ENCODE results near the gene SIL1.

SIL1 gene

GRCh38 chr5:138936968-138937345 lies 261.2 kb downstream of the SIL1 start:
- Histone ChIP-seq H3K4me3 (ENCODE audit: low read depth in 1 of 2, low read length in 1 of 2) (no peak overlapping the region), H3K36me3 (peaks cover 37% of the 10 kb centered on the region), H3K9me3 (no peaks in the 10 kb centered on the region), H3K27me3 (no peaks in the 10 kb centered on the region), H3K4me1 (ENCODE audit: control insufficient read depth in 1 of 2, insufficient read depth in 1 of 2, low read depth in 1 of 2, low read length in 1 of 2) (no peaks in the 10 kb centered on the region), H3K27ac (no peak overlapping the region)
- TF ChIP-seq, protein P1, sequence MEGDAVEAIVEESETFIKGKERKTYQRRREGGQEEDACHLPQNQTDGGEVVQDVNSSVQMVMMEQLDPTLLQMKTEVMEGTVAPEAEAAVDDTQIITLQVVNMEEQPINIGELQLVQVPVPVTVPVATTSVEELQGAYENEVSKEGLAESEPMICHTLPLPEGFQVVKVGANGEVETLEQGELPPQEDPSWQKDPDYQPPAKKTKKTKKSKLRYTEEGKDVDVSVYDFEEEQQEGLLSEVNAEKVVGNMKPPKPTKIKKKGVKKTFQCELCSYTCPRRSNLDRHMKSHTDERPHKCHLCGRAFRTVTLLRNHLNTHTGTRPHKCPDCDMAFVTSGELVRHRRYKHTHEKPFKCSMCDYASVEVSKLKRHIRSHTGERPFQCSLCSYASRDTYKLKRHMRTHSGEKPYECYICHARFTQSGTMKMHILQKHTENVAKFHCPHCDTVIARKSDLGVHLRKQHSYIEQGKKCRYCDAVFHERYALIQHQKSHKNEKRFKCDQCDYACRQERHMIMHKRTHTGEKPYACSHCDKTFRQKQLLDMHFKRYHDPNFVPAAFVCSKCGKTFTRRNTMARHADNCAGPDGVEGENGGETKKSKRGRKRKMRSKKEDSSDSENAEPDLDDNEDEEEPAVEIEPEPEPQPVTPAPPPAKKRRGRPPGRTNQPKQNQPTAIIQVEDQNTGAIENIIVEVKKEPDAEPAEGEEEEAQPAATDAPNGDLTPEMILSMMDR (IDR thresholded peaks at IDR 0.05): no peak

DNA sequence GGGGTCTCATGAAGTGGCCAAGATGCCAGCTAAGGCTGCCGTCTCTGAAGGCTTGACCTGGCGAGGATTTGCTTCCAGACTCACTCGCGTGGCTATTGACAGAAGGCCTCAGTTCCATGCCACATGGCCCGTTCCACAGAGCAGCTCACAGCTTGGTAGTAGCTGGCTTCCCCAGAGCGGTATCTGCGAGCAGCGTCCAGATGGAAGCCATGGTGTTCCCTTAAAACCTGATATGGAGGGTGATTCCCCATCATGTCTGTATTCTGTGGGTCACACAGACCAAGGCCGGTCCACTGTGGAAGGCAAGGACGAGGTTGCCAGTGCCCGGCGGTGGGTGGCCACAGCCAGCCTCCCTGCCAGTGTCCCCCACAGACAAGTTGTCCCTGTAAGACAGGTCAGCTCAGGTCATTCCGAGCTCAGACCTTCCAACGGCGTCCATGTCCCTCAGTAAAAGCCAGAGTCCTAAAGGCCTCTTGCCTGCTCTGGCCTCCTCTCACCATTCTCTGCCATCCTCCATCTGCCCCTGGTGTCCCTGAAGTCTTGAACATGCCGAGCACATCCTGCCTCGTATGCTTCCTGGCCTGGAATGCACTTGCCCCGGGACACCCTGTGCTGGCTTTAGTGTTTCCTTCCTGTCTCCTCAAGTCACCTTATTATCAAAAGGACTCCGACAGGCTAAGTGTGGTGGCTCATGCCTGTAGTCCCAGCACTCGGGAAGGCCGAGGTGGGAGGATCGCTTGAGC lies 261.8 kb downstream of the SIL1 start:
- Histone ChIP-seq H3K4me3 (ENCODE audit: low read depth in 1 of 2, low read length in 1 of 2) (no peak overlapping the region), H3K9me3 (no peaks in the 10 kb centered on the region), H3K27ac (no peak overlapping the region), H3K4me1 (ENCODE audit: control insufficient read depth in 1 of 2, insufficient read depth in 1 of 2, low read depth in 1 of 2, low read length in 1 of 2) (no peaks in the 10 kb centered on the region), H3K36me3 (peaks cover 42% of the 10 kb centered on the region), H3K27me3 (no peaks in the 10 kb centered on the region)
- TF ChIP-seq, protein P1 (IDR thresholded peaks at IDR 0.05): no peak

DNA sequence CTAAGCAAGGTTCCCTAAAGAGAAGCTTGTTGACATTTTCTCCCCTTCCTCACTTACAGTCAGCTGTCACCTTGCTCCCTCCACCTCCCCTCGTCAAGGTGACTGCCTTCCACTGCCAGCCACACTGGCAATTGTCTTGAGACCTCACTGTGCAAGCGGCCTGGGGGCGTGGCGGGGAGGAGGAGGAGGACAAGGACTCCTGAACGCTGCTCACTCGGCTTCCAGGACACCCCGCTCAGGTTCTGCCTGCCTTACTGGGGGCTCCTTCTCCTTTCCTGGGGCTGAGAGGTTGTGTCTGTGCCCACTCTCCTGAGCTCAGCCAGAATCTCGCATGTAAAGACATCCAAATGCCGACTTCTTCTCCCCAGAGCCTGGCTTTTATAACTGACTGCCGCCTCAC lies 262.7 kb downstream of the SIL1 start:
- TF ChIP-seq, protein P1 (IDR thresholded peaks at IDR 0.05): no peak
- no peak overlapping the region for H3K27ac ChIP-seq

DNA sequence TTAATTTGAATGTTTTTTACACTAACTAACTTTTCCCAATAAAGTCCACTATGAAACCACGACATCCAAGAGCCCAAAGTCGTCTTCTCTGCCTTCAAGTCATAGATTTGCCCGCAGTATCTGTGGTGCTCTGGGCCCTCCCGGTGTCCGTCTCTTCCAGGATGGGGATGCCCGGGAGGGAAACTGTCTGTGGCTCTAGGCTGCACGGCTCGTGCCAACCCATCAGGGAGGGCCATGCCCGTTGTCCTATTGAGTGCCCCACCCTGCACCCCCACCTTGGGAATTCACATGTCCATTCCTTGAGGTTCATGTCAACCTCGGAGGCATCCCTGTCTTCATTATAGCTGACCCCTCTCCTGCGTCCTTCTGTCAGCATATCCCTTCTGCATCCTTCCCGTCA lies 263.2 kb downstream of the SIL1 start:
- Histone ChIP-seq H3K4me3 (ENCODE audit: low read depth in 1 of 2, low read length in 1 of 2) (no peak overlapping the region), H3K27ac (no peak overlapping the region), H3K27me3 (no peaks in the 10 kb centered on the region), H3K9me3 (no peaks in the 10 kb centered on the region), H3K36me3 (peaks cover 55% of the 10 kb centered on the region), H3K4me1 (ENCODE audit: control insufficient read depth in 1 of 2, insufficient read depth in 1 of 2, low read depth in 1 of 2, low read length in 1 of 2) (no peaks in the 10 kb centered on the region)
- TF ChIP-seq, protein P1 (IDR thresholded peaks at IDR 0.05): no peak

More for the DNA sequence above, 262.7 kb downstream of the SIL1 start:
- no peak overlapping the region for H3K4me3 ChIP-seq (ENCODE audit: low read depth in 1 of 2, low read length in 1 of 2)
- H3K9me3 ChIP-seq: no peaks in the 10 kb centered on the region
- H3K36me3 ChIP-seq: peaks cover 52% of the 10 kb centered on the region
- no peaks in the 10 kb centered on the region for H3K4me1 ChIP-seq (ENCODE audit: control insufficient read depth in 1 of 2, insufficient read depth in 1 of 2, low read depth in 1 of 2, low read length in 1 of 2)
- no peaks in the 10 kb centered on the region for H3K27me3 ChIP-seq

GRCh38 chr5:138933522-138934290 lies 264.5 kb downstream of the SIL1 start:
- Histone ChIP-seq H3K36me3 (peaks cover 55% of the 10 kb centered on the region), H3K9me3 (no peaks in the 10 kb centered on the region), H3K27ac (no peak overlapping the region), H3K4me3 (ENCODE audit: low read depth in 1 of 2, low read length in 1 of 2) (no peak overlapping the region), H3K27me3 (no peaks in the 10 kb centered on the region), H3K4me1 (ENCODE audit: control insufficient read depth in 1 of 2, insufficient read depth in 1 of 2, low read depth in 1 of 2, low read length in 1 of 2) (no peaks in the 10 kb centered on the region)
- TF ChIP-seq, protein P1 (IDR thresholded peaks at IDR 0.05): no peak

All from neutrophil (primary cell).